Measurements from ENCODE around the gene SORL1. TPM values are rescaled to one million over a fixed set of nuclear protein-coding genes. Genes with fewer than 3 reads are reported as not detected.

Gene SORL1
- total RNA-seq, 4 donors from 2014 or later: 12.1 to 42.8 (median 21.0) TPM

DNA sequence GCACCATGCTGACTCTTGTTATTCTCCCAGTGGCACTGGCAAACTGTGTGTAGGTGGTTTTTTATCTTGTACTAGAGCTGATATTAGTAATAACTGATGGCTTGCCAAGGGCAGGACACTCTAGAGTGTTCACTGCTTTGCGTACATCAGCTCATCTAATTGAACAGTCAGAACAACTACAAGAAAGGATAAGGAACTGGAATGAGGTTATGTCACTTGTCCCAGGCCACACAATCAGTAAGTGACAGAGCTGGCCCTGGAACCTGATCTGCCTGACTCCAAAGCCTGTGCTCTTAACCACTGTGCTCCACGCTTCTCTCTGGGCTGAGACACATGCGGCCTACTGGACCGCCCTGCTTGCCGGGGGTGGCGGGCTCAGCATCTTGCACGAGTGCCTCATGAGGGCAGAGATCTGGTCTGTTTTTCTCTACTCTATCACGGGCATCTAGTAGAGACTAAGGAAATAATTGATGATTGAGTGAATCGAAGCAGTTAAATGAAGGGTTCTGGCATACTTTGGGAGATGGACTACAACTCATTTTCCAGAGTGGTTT, 156.5 kb downstream of the SORL1 start:
- TF ChIP-seq POLR2AphosphoS5 (IDR thresholded peaks at IDR 0.05): no peak
- TF ChIP-seq EP300 (IDR thresholded peaks at IDR 0.05): no peak
- TF ChIP-seq CTCF (IDR thresholded peaks at IDR 0.05): no peak
- TF ChIP-seq POLR2A (IDR thresholded peaks at IDR 0.05): no peak
- no peak overlapping the region for H3K4me3 ChIP-seq
- H3K27ac ChIP-seq: no peak overlapping the region
- no peak for DNase-seq (ENCODE audit: low spot score in 2 of 2)
- no peaks in the 10 kb centered on the region for H3K9me3 ChIP-seq
- peaks cover 23% of the 10 kb centered on the region for H3K36me3 ChIP-seq
- H3K4me1 ChIP-seq: no peaks in the 10 kb centered on the region
- WGBS: 96% methylated on average over 9 of the region's 9 CpGs
- H3K27me3 ChIP-seq: no peaks in the 10 kb centered on the region

DNA sequence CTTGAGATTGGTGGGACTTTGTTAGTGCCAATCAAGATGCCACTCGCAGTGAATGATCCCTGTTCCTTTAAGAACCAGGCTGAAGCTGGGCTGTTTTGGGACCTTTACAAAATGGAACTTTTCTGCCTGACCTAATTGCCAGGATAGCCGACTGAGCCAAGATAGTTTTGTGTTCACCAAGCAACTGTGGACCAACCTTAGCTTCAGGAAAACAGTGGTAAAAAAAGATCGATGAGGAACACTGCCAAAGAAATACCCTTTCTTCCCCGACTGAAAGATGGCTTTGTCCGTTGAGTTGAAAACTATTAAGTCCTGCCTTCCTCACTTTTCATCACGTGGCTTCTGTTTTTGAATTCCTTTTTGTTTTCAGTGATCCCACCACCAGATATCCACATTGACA, 158.6 kb downstream of the SORL1 start:
- peaks cover 14% of the 10 kb centered on the region for H3K36me3 ChIP-seq
- WGBS: 83% methylated on average over 6 of the region's 6 CpGs
- no peak for DNase-seq (ENCODE audit: low spot score in 2 of 2)
- no peak overlapping the region for H3K4me3 ChIP-seq
- no peaks in the 10 kb centered on the region for H3K27me3 ChIP-seq
- H3K4me1 ChIP-seq: no peaks in the 10 kb centered on the region
- no peak overlapping the region for H3K27ac ChIP-seq
- TF ChIP-seq POLR2A (IDR thresholded peaks at IDR 0.05) (no peak), EP300 (IDR thresholded peaks at IDR 0.05) (no peak), CTCF (IDR thresholded peaks at IDR 0.05) (no peak), POLR2AphosphoS5 (IDR thresholded peaks at IDR 0.05) (no peak)
- H3K9me3 ChIP-seq: no peaks in the 10 kb centered on the region

- peaks cover 12% of the 10 kb centered on the region for H3K36me3 ChIP-seq
These were observed 159.1 kb downstream of the SORL1 start for GRCh38 chr11:121611242-121611641.

DNA sequence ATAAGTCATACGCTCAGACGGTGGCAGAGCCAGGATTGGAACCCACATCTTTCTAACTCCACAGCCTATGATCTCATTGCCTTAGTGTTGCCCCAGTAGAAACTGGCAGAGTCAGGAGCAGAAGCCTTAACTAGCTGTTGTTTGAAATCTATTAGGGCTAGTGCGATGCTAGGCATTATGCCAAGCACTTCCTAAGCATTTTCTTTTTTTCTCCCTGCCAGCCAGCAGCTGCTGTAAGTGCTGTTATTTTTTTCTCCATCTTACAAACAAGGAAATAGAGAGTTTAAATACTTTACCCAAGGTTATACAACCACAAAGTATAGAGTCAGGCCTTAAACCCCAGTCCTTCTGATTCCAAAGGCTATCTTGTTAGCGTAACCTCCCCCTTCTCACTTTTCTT, 161.6 kb downstream of the SORL1 start:
- no peak overlapping the region for H3K4me3 ChIP-seq
- H3K36me3 ChIP-seq: peaks cover 9% of the 10 kb centered on the region
- TF ChIP-seq POLR2AphosphoS5 (IDR thresholded peaks at IDR 0.05): no peak
- TF ChIP-seq POLR2A (IDR thresholded peaks at IDR 0.05): no peak
- TF ChIP-seq CTCF (IDR thresholded peaks at IDR 0.05): no peak
- 78% methylated on average over 4 of the region's 4 CpGs for WGBS
- H3K9me3 ChIP-seq: no peaks in the 10 kb centered on the region
- no peaks in the 10 kb centered on the region for H3K4me1 ChIP-seq
- no peak for DNase-seq (ENCODE audit: low spot score in 2 of 2)
- H3K27ac ChIP-seq: no peak overlapping the region
- no peaks in the 10 kb centered on the region for H3K27me3 ChIP-seq

More at GRCh38 chr11:121611242-121611641, 159.1 kb downstream of the SORL1 start:
- no peaks in the 10 kb centered on the region for H3K27me3 ChIP-seq
- DNase-seq (ENCODE audit: low spot score in 2 of 2): no peak
- no peak overlapping the region for H3K27ac ChIP-seq
- H3K4me1 ChIP-seq: no peaks in the 10 kb centered on the region
- TF ChIP-seq CTCF (IDR thresholded peaks at IDR 0.05): no peak
- no peak for TF ChIP-seq POLR2A (IDR thresholded peaks at IDR 0.05)
- TF ChIP-seq EP300 (IDR thresholded peaks at IDR 0.05): no peak
- TF ChIP-seq POLR2AphosphoS5 (IDR thresholded peaks at IDR 0.05): no peak
- H3K4me3 ChIP-seq: no peak overlapping the region
- H3K9me3 ChIP-seq: no peaks in the 10 kb centered on the region
- WGBS: 94% methylated on average over 6 of the region's 6 CpGs

GRCh38 chr11:121614636-121615240, 162.6 kb downstream of the SORL1 start:
- peaks cover 8% of the 10 kb centered on the region for H3K36me3 ChIP-seq

More at GRCh38 chr11:121614636-121615240, 162.6 kb downstream of the SORL1 start:
- 78% methylated on average over 12 of the region's 12 CpGs for WGBS
- no peak overlapping the region for H3K27ac ChIP-seq
- H3K9me3 ChIP-seq: no peaks in the 10 kb centered on the region
- no peaks in the 10 kb centered on the region for H3K27me3 ChIP-seq
- no peak for DNase-seq (ENCODE audit: low spot score in 2 of 2)
- no peak for TF ChIP-seq EP300 (IDR thresholded peaks at IDR 0.05)
- no peak for TF ChIP-seq POLR2A (IDR thresholded peaks at IDR 0.05)
- TF ChIP-seq CTCF (IDR thresholded peaks at IDR 0.05): no peak
- TF ChIP-seq POLR2AphosphoS5 (IDR thresholded peaks at IDR 0.05): no peak
- H3K4me1 ChIP-seq: no peaks in the 10 kb centered on the region
- H3K4me3 ChIP-seq: no peak overlapping the region

All from suprapubic skin (tissue), 4 donors.